GM21423 (cell line): ENCODE measurements around the gene CR1L.
"Not testable (repeated sequence)": the region's sequence is repeated elsewhere in the genome, so short reads cannot be mapped to it uniquely, and the experiment has no call there.

Source experiments
- ATAC-seq: cut with Tn5 transposase; IDR thresholded peaks from one replicate; pipeline ENCODE4 v1.9.1; 2021; ENCODE audit warnings: mild to moderate bottlenecking, moderate library complexity; ENCODE audit not compliant: unreplicated experiment

CR1L gene

DNA sequence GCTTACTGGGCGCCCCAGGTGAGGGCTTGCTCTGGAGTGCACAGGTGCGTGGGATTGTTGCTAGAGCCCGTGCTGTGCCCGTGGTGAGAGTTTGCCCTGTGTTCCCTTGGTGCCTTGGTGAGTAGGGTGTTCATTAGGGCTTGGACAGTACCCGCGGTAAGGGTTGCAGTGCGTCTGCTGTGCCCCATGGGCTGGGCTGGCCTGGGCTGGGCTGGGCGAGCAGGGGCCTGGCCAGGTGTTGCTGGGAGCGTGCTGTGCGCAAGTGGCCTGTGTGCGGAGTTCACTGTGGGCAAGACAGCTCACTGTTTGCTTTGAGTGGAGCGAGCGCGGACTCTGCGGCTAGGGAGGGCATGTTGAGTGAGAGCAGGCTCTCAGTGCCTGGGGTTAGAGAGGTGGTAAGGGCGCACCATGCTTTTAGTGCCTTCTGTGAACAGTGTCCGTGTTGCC, 725 bp downstream of the CR1L start:
- ATAC-seq = no peak

DNA sequence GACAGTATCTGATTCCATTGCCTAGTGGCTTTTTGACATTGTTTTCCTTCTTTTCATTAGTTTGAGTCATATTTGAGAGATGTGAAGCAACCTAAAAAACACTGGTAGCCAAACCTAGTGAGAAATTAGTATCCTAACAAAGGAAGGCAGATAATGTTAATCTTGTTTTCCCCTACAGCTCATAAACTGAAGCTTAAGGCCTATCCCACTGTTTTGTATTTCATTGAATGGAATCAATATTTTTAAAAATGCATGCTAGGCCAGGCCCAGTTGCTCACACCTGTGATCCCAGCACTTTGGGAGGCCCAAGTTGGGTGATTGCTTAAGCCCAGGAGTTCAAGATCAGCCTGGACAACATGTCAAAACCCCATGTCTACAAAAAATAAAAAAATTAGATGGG, 1.2 kb downstream of the CR1L start:
- no peak for ATAC-seq

DNA sequence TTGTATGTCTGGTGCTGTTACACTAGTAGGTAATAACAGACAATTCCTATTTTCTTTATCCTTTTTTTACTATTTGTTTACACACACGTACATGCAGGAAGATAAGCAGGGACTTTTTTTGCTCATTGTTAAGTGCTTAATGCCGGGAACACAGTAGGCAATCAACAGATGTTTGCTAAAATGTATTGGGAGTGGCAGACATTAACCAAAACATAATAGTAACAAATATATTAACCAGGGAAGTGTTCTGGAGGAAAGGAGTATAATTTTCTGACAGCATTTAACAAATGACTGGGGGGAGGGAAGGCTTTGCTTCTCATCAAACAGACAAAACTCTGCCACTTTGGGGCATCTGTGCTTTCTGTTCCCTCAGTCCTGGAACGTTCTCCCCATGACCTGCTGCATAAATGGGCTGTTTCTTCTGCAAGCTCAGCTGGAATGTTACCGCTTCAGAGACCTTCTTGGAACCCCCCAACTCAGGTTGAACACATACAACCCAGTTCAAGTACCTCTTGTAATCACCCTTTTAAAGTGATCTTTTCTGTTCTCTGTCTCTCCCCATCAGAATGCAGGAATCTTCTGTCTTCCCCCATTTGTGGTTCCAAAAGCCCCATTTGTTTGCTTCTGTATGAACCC, 2.1 kb downstream of the CR1L start:
- no peak for ATAC-seq

DNA sequence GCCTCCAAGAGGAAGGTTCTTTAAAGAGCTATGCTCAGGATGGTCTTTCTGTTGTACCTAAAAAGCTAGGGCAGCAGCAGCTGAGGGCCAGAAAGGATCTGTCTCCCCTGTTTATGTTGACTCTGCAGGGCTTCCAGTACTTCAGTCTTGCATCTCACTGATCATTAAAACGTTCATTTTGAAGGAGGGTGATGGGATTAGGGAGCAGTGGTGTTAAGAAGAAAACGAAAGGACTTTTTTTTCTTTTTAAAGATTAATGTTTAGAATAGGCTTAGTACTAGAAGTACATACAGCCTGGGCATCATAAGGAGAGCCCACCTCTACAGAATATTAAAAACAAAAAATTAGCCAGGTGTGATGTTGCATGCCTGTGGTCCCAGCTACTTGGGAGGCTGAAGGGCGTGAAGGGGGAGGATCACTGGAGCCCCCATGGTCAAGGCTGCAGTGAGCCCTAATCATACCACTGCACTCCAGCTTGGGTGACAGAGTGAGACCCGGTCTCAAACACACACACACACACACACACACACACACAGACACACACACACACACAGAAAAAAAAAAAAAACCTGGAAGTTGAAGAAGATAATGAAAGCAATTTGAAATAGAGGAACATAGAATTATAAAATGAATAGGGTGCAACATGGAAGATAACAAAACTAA, 2.9 kb downstream of the CR1L start:
- no peak for ATAC-seq

DNA sequence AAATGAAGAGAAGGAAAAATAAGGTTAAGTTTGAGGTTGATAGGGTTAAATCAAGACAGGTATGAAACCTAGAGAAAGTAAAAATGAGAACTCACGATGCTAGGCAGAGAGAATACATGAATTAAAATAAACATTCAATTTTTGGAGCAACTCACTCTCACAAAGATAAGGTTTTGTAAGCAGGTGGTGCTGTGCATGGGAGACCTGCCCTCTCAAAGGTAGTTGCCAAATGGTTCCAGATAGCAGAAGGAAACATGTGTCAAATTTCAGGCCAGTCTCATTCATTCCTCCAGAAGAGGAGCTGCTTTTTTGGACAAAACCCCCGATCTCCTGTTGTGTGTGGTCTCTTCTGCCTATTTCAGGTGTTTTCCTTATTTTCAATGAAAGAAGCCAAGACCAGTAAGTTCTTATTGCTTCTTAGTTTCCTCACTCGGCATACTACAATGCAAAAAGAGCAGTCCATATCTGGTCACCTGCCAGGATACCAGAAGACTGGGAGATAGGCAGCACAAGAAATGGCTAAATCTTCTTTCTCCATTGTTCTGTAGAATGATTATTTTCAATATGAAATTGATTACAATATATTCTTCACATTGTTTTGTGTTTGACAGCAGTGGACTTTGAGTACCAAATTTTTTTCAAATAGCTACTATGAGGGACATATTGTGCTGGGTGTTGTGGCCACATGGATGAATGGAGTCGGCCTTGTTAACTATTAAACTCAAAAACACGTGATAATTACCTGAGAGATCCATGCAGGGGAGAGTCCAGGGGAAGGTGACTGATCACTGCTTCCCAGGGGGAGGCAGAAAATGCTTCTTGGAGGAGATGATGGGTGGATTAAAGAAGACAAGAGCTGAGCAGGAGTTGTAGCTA, 3.6 kb downstream of the CR1L start:
- no peak for ATAC-seq

DNA sequence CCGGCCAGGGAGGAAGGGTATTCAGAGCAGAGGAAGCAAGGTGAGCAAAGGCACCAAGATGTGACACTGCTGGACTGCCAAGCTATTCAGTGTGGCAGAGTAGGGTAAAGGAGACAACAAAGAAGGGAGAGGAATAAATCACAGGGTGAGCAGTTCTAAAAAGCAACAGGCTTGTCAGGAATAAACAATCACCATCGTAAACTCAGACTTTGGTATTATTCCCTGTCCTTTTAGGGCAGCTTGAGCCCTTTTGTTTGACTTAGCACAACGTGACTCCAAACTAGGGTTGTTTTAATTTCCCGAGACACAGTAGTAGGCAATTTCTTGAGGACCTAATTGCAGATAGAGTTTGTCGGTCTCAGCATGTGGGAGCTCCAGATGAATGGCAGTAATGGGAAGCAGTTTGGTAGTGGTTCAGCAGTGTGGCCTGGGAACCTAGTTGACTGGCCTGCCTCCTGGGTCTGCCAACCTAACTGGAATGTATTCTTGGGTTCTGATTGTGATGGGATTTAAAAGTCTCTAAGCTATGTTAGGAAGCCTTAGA, 4.3 kb downstream of the CR1L start:
- no peak for ATAC-seq

DNA sequence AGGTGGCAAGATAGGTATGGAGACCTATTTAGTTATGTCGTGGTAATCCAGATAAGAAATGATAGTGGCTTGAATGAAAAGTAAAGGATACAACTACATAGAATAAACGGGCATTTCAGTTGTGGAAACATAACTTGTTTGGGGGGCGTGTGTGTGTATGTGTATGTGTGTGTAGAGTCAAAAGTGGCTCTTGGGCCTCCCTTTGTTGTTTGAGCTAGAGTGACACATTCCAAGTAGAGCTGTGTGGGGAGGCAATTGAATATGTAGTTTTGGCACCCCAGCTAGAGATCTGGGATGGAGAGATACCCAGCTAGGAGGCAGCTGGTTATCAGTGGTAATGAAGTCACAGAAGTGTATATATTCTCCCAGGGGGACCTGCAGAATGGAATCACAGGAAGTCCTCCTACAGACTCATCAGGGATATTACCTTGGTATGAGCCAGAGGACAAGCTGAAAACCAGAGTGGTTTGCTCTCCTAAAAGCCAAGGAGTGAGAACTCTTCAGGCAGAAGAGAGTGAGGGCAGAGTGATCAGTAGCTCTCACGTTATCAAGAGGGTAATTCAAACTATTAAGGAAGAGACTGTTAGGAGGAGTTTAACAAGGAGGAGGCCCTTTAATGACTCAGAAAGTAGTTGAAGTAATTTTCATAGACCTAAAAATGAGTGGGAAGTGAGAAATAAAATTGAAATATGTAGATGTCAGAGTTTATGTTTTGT, 5.1 kb downstream of the CR1L start:
- no peak for ATAC-seq

DNA sequence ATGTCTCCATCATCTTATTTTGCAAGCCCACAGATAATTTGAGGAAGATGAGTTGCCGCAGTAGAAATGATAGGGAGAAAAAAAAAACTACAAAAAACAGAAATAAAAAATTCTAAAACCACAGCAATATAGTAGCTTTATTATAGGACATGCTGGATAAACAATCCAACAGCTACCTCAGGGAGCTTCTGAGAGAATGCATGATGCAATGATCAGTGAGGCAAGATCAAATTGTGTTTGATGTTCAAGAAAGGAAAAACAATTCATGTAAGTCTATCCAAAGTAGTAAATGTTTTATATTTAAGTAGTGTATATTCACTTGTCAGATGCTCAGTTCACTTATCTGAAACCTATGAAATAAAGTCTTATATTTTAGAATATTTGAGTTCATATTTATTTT, 6.7 kb downstream of the CR1L start:
- no peak for ATAC-seq

DNA sequence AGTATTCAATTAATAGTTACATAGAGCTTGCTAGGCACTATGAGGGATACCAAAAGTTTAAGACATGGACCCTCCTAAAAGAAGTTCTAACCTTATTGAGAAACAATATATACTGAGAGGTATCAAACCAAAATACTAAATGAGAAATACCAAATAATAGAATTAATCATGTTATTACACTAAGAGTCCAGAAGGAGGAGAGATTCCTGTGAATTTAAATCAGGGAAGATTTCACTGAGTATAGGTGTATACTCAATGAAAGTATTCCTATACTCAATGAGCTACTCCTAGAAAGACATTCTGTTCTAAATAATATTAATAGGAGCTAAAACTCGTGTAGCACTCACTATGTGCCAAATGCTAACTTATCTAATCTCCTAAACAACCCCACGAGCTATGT, 9.4 kb downstream of the CR1L start:
- ATAC-seq = no peak

DNA sequence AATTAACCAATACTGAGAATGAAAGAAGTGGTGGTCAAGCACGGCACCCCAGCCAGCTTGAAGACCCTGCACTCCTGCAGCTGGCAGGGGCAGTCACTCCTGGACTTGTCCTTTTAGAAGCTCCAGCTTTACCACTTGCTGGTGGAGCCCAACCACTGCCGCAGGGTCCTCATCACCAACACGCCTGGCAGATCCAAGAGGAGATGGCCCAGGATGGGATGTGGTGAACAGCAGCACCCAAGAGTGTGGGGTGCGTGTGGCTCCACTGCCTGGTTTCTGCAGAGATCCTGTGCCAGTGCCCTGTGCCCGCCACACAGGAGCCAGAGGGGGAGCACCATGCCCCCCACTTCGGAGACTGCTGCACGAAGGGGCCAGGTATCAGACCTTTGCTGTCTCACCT, 13.5 kb downstream of the CR1L start:
- ATAC-seq = no peak

DNA sequence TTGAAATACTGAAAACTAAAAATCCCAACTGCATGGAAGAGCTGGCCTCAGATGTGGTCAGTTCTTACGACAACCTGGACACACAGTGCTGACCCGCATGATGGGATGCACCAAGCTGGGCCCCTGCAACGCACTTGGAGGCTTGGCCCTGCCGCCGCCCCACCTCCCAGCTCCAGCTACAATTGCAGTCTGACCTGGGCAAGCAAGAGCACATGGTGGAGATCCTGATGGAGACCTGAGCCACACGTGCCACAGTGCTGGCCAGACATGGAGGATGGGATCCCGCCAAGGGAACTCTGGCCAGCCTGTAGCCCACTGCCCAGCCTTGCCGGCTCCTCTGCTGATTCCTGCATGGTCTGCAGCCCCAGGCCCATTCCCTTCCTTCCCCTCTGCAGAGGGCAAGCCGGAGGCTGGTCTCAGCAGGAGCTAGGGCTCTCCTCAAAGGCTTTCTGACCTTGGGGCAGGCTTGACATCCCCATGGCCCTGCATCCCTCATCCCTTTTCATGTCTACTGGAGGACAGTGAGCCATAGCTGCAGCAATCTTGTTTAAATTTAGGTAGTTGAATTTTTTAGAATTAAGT, 14.1 kb downstream of the CR1L start:
- no peak for ATAC-seq

DNA sequence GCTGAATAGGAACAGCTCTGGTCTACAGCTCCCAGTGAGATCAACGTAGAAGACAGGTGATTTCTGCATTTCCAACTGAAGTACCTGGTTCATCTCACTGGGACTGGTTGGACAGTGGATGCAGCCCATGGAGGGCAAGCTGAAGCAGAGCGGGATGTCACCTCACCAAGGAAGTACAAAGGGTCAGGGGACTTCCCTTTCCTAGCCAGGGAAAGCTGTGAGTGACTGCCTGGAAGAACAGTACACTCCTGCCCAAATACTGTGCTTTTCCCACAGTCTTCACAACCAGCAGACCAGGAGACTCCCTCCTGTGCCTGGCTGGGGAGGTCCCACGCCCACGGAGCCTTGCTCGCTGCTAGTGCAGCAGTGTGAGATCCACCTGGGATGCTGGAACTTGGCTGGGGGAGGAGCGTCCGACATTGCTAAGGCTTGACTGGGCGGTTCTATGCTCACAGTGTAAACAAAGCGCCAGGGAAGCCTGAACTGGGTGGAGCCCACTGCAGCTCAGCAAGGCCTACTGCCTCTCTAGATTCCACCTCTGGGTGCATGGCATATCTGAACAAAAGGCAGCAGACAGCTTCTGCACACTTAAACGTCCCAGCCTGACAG, 14.7 kb downstream of the CR1L start:
- no peak for ATAC-seq

DNA sequence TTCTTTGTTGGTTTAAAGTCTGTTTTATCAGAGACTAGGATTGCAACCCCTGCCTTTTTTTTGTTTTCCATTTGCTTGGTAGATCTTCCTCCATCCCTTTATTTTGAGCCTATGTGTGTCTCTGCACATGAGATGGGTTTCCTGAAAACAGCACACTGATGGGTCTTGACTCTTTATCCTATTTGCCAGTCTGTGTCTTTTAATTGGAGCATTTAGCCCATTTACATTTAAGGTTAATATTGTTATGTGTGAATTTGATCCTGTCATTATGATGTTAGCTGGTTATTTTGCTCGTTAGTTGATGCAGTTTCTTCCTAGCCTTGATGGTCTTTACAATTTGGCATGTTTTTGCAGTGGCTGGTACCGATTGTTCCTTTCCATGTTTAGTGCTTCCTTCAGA, 16.5 kb downstream of the CR1L start:
- not testable (repeated sequence) for ATAC-seq

DNA sequence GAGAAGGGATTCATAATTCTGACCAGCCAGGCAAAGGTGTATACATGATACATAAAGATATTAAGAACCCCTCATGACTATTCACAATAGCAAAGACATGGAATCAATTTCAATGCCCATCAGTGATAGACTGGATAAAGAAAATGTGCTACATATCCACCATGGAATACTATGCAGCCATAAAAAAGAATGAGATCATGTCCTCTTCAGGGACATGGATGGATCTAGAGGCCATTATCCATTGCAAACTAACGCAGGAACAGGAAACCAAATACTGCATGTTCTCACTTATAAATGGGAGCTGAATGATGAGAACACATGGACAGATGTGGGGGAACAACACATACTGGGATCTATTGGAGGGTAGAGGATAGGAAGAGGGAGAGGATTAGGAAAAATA, 21.4 kb downstream of the CR1L start:
- ATAC-seq = no peak

DNA sequence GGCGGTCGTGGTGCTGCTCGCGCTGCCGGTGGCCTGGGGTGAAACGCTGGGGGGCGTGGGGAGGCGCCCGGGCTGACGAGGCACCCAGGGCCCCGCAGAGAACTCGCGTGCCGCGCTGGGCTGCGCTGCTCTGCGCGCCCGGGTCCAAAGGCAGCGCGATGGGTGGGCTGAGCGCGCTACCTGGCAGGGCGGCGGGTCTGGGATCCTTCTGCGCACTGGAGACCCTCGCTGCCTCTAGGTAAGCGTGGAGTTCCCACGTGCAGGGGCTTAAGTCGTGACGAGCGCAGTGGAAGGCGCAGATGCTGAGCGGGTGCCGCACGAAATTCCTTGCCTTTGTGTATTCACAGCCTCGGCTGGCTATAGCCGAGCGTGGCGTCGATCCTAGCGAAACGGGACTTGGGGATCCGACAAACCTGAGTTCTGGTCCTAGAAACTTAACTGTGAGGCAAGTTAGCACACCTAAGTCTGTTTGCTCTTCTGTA, 24.6 kb downstream of the CR1L start:
- ATAC-seq = no peak

DNA sequence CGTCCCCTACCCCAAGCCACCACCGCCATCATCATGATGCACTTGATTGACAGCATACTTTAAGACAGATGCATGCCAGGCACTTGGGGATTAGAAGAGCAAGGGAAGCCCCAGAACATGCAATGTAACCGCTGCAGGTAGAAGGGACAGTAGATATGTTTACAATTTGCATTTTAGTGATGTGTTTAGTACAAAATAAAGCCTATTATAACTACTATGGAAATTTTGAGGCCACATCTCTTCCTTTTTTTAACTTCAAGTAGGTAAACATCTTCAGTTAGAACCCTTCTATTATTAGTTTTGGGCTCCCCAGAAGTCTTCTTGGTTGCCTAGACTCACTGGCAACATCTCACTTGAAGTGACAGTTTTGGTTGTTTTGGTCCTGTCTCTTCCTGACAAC, 25.3 kb downstream of the CR1L start:
- ATAC-seq = no peak

DNA sequence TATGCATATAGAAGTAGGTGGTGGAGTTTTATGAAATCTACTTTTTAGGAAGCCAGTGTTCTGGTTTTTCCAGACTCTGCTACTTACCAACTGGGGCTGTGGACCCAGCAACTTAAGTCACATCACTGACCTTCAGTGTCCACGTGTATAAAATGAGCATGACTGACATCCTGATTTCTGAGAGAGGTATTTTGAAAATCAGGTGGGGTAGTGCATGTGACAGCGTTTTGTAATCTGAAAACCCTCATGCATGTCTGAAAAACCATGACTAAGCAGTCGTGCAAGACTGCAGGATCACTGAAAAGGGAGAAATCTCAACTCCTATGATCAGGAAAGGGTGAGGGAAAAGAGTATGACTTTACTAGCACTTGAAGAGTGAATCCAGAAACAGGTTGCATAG, 26.1 kb downstream of the CR1L start:
- ATAC-seq = no peak

DNA sequence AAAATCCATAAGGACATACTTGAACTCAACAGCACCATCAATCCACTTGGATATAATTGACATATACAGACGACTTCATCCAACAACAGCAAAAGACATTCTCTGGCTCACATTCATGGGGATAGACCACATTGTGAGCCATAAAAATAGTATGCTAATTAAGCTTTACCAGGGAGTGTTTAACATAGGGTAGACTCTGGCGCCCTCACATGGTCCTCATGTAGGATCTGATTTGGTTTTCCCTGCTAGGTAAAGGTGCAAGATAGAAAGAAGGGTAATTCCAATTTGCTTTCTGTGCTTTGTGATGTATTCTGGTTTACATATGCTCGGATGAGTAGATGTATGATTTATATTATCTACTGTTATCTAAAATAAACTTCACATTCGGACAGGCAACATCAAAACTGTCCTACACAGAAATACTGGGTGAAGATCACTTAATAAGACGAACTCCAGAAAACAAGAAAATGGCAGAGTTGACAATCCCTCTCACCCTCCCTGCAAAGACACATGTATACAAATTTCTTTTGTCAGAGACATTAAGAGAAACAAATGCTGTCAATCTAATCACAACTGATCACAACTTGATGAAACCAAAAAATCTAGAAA, 27.7 kb downstream of the CR1L start:
- ATAC-seq = no peak

DNA sequence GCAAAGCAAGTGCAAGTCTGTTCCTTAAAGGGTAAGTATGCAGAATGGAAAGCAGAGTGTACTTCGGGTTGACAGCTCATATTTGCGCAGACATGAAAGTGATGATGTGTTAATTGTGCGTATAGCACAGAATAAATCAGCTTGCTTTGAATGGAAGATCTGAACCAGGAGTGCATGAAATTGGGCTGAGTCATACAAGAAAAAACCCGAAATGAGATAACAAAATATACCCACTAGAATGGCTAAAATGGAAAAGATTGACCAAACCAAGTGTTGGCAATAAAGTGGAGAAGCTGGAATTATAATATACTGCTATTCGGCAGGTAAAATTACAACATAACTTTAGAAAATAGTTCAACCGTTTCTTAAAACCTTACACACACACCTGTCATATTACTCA, 28.5 kb downstream of the CR1L start:
- no peak for ATAC-seq

DNA sequence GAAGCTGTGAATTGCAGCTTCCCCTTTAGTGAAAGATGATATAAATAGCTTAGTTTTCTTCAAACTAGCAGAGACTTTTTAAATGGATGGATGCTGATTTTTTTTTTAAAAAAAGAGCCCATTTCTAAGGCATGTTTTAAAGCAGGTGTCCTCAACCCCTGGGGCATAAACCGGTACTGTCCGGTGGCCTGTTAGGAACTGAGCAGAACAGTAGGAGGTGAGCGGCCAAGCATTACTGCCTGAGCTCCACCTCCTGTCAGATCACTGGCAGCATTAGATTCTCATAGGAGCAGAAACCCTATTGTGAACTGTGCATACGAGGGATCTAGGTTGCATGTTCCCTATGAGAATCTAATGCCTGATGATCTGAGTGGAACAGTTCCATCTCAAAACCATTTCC, 31.2 kb downstream of the CR1L start:
- ATAC-seq = no peak
